Medulla oblongata (tissue), 1 donor: ENCODE data around the gene ABHD2.
"Not testable (repeated sequence)": the region's sequence is repeated elsewhere in the genome, so short reads cannot be mapped to it uniquely, and the experiment has no call there.

Experiments
- DNase-seq: peaks from one replicate; pipeline ENCODE4 v3.0.0-alpha.2; 2015; ENCODE audit errors: extremely low spot score

ABHD2 gene

GRCh38 chr15:89226359-89227221 lies 138.3 kb downstream of the ABHD2 start:
- no peak for DNase-seq

DNA sequence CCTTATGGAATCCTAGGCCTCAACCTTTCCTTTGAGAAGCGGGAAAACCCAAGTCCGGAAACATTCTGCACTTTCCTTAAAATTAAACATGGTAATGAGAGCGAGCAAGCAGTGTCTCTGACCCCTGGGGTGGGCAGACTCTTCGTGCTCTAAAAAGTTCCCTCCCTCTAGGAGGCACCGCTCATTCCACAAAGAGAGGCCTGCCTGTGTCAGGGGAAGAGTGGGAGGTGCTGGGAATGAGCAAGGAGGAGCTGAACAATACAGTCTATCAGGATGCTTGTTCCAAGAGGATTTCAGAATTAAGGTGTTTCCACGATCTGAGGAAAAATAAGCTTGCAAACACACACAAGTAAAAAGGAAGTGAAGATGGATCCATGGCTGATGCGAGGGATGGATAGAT lies 139.2 kb downstream of the ABHD2 start:
- DNase-seq = no peak

- no peak for DNase-seq
Measured at GRCh38 chr15:89230277-89230676, 142.0 kb downstream of the ABHD2 start.

- DNase-seq = no peak
Measured at GRCh38 chr15:89231832-89232231, 143.6 kb downstream of the ABHD2 start.

DNA sequence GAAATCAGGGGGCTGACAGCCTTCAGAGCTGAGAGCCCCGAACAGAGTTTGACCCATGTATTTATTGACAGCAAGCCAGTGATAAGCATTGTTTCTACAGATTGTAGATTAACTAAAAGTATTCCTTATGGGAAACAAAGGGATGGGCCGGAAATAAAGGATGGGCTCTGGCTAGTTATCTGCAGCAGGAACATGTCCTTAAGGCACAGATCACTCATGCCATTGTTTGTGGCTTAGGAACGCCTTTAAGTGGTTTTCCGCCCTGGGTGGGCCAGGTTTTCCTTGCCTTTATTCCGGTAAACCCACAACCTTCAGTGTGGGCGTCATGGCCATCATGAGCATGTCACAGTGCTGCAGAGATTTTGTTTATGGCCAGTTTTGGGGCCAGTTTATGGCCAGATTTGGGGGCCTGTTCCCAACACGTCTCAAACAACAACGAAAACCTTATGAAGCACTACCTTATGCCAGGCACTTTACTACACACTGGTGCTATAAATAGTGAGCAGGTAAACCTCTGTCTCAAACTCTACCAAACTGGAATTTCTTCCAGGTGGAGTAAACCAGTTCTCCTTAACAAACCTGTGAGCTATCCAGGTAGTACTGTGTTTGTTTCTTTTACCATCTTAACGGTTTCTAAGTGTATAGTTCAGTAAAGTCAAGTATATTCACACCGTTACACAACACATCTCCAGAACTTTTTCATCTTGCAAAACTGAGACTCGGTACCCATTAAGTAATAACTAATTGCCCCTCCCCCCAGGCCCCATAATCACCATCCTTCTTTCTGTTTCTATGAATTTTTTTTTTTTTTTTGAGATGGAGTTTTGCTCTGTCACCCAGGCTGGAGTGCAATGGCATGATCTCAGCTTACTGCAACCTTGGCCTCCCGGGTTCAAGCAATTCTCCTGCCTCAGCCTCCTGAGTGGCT lies 151.9 kb downstream of the ABHD2 start:
- DNase-seq = not testable (repeated sequence)

DNA sequence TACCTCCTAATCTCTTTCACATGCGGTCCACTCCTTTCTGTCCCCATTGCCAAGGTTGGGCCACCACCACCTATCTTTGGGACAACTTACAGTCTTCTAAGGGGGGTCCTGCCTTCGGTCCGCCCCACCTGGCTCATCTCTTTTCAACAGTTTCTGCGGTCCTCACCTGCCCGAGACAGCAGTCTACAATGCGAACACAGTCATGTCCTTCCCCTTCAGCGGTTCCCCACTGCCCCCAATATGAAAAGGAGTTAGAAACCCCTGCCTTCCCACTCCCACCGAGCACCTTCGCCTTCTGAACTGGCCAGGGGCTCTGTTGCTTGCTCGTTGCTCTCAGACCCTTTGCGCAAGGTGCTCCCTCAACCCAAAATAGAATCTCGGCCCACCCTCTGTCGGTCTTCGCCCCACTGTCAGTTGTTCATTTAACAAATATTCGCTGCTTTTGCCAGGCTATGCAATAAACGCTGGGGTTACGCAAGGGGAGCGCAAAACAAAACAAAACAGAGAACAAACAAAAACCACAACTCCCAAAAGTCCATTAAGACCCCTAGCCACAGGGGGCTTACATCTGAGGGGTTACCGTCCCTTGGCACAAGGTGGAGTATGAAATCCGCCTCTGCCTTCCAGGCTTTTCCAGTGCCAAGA lies 154.9 kb downstream of the ABHD2 start:
- no peak for DNase-seq

GRCh38 chr15:89243691-89244573 lies 155.7 kb downstream of the ABHD2 start, which contains the start of gene FANCI:
Gene FANCI (plus strand): TSS chr15:89243979. CDS start chr15:89247648, 3,669 bp downstream.
- peak; percentile 94 for DNase-seq

- no peak for DNase-seq
Measured at GRCh38 chr15:89244574-89244903, 156.3 kb downstream of the ABHD2 start.

GRCh38 chr15:89247446-89247845 lies 159.2 kb downstream of the ABHD2 start:
- no peak for DNase-seq

DNA sequence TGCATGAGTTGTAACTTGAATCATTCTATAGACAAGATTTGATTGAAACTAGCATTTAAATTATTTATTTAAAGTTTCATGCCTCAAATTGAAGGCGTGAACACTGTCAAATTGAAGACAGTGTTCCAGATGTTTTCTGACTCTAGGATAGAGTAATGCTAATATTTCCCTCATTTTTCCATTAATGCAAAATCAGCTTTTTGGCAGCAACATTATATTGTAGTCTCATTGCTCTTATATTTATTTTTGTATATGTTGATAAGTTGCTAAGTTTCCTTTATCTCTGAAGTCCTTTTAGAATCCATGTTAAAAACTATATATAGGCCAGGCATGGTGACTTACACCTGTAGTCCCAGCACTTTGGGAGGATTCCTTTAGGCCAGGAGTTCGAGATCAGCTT lies 160.3 kb downstream of the ABHD2 start:
- DNase-seq = no peak

GRCh38 chr15:89250142-89250541 lies 161.9 kb downstream of the ABHD2 start:
- DNase-seq = not testable (repeated sequence)
